ENCODE data around the gene BCAR3.
"Not testable (repeated sequence)": the region's sequence is repeated elsewhere in the genome, so short reads cannot be mapped to it uniquely, and the experiment has no call there.

Gene BCAR3

GRCh38 chr1:93661829-93662474, 19.7 kb downstream of the BCAR3 start:
- Histone ChIP-seq H3K79me2 (no peaks in the 10 kb centered on the region), H3K9ac (no peak overlapping the region), H2AFZ (no peak overlapping the region), H3K36me3 (ENCODE audit: control insufficient read depth, insufficient read depth, low read length) (no peaks in the 10 kb centered on the region), H3K4me2 (ENCODE audit: low read length) (no peak overlapping the region), H3K27ac (no peak overlapping the region), H3K4me1 (peaks cover 3% of the 10 kb centered on the region), H3K27me3 (ENCODE audit: control insufficient read depth, insufficient read depth, low read length) (no peaks in the 10 kb centered on the region), H3K4me3 (ENCODE audit: low read depth, low read length) (no peak overlapping the region), H3K9me3 (ENCODE audit: control insufficient read depth, low read length) (no peaks in the 10 kb centered on the region)
- no peak for TF ChIP-seq CTCF (IDR thresholded peaks at IDR 0.05)

GRCh38 chr1:93661341-93661740, 20.3 kb downstream of the BCAR3 start:
- not testable (repeated sequence) for H3K4me3 ChIP-seq (ENCODE audit: low read depth, low read length); H3K79me2 ChIP-seq; H3K4me2 ChIP-seq (ENCODE audit: low read length); H3K27me3 ChIP-seq (ENCODE audit: control insufficient read depth, insufficient read depth, low read length); H3K9me3 ChIP-seq (ENCODE audit: control insufficient read depth, low read length); H3K27ac ChIP-seq; H3K4me1 ChIP-seq; H3K9ac ChIP-seq; H3K36me3 ChIP-seq (ENCODE audit: control insufficient read depth, insufficient read depth, low read length); H2AFZ ChIP-seq

DNA sequence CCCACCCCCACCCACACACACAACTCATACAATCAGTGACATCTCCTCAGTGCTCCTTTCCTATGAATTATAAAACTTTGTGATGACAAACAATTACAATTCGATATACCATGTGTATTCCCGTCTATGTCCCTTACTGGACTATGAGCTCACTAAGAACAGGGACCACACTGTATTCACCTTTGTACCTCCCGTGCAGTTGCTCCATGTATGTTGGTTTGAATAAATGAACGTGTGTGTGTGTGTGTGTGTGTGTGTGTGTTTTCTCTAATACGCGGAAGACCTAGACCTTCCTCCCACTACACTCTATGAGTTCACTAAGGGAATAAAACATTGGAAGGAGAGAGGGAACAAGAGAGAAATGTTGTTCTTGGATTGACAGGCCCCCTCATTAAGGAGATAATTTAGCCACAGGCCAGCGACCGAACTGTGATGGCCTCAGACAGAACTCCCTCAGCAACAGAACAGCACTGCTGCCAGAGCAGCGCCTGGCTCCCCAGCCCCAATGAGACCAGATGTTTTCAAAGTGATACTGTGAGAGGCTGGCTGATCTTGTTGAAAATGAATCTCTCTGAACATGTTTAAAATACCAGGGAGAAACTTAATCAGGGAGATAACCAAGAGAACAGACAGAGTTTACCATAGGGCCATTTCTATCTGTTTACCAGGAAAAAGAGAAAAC, 21.7 kb downstream of the BCAR3 start:
- TF ChIP-seq CTCF (IDR thresholded peaks at IDR 0.05): no peak
- Histone ChIP-seq H3K4me3 (ENCODE audit: low read depth, low read length) (no peak overlapping the region), H3K27ac (no peak overlapping the region), H3K9me3 (ENCODE audit: control insufficient read depth, low read length) (no peaks in the 10 kb centered on the region), H3K4me1 (peaks cover 3% of the 10 kb centered on the region), H3K79me2 (no peaks in the 10 kb centered on the region), H3K27me3 (ENCODE audit: control insufficient read depth, insufficient read depth, low read length) (no peaks in the 10 kb centered on the region), H3K4me2 (ENCODE audit: low read length) (no peak overlapping the region), H3K9ac (no peak overlapping the region), H3K36me3 (ENCODE audit: control insufficient read depth, insufficient read depth, low read length) (no peaks in the 10 kb centered on the region), H2AFZ (no peak overlapping the region)

DNA sequence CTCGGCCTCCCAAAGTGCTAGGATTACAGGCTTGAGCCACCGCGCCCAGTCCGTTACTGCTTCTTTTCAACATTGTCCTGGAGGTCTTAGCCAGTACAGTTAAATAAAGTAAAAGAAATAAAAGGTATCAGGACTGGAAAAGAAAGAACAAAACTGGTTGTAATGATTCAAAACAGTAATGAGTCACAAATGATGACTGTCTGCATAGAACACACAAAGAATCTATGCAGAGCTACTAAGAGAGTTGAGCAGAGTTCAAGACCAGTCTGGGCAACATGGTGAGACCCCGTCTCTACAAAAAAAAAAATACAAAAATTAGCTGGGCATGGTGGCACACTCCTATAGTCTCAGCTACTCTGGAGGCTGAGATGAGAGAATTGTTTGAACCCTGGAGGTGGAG, 23.4 kb downstream of the BCAR3 start:
- no peak overlapping the region for H3K9ac ChIP-seq
- no peaks in the 10 kb centered on the region for H3K36me3 ChIP-seq (ENCODE audit: control insufficient read depth, insufficient read depth, low read length)
- H3K79me2 ChIP-seq: no peaks in the 10 kb centered on the region
- H2AFZ ChIP-seq: no peak overlapping the region
- H3K9me3 ChIP-seq (ENCODE audit: control insufficient read depth, low read length): no peaks in the 10 kb centered on the region
- no peak overlapping the region for H3K4me3 ChIP-seq (ENCODE audit: low read depth, low read length)
- TF ChIP-seq CTCF (IDR thresholded peaks at IDR 0.05): no peak
- H3K4me1 ChIP-seq: peaks cover 1% of the 10 kb centered on the region
- H3K27me3 ChIP-seq (ENCODE audit: control insufficient read depth, insufficient read depth, low read length): no peaks in the 10 kb centered on the region
- no peak overlapping the region for H3K27ac ChIP-seq
- H3K4me2 ChIP-seq (ENCODE audit: low read length): no peak overlapping the region

- H2AFZ ChIP-seq: no peak overlapping the region
- no peak overlapping the region for H3K4me3 ChIP-seq (ENCODE audit: low read depth, low read length)
- TF ChIP-seq CTCF (IDR thresholded peaks at IDR 0.05): no peak
- no peak overlapping the region for H3K4me2 ChIP-seq (ENCODE audit: low read length)
- no peaks in the 10 kb centered on the region for H3K27me3 ChIP-seq (ENCODE audit: control insufficient read depth, insufficient read depth, low read length)
- no peak overlapping the region for H3K27ac ChIP-seq
- H3K9ac ChIP-seq: no peak overlapping the region
- H3K9me3 ChIP-seq (ENCODE audit: control insufficient read depth, low read length): no peaks in the 10 kb centered on the region
- no peaks in the 10 kb centered on the region for H3K36me3 ChIP-seq (ENCODE audit: control insufficient read depth, insufficient read depth, low read length)
- no peaks in the 10 kb centered on the region for H3K79me2 ChIP-seq
- no peaks in the 10 kb centered on the region for H3K4me1 ChIP-seq
Measured at GRCh38 chr1:93656491-93656890, 25.1 kb downstream of the BCAR3 start.
